H1 (cell line): Measurements from ENCODE around the gene MEIOSIN. TPM values are rescaled to one million over a fixed set of nuclear protein-coding genes. Genes with fewer than 3 reads are reported as not detected.
A peak's percentile ranks its signal among the peaks of the same experiment; 100 is the strongest.

Source experiments
- CTCF ChIA-PET: fragments of 300-600 bp; sonication (Branson Sonifier 250); formaldehyde crosslinking; loops from one replicate; lab custom pipeline; 2021; ENCODE audit not compliant: partially characterized antibody; lab: Charles Lee
- POLR2A ChIA-PET: fragments of 300-600 bp; sonication (Branson Sonifier 250); formaldehyde crosslinking; loops from one replicate; lab custom pipeline; 2021; ENCODE audit warnings: inconsistent platforms; ENCODE audit not compliant: partially characterized antibody; lab: Charles Lee
- DNase-seq, 2 experiments: peaks; one replicate each; pipeline versions ENCODE4 v3.0.0 to v3.0.0-alpha.2; 2010 to 2022; ENCODE audit warnings: low spot score in 2 of 2, low read depth in 1 of 2, mixed read lengths in 1 of 2
- FAIRE-seq: peaks from 2 replicates; lab custom pipeline; 2011; peaks lifted over from hg19 to GRCh38; lab: Jason Lieb, UNC
- H2AFZ ChIP-seq: 2 replicates; pipeline ENCODE4 v1.8.1; 2012; ENCODE audit warnings: low read length, inconsistent platforms
- H2AK5ac ChIP-seq: 2 replicates; pipeline ENCODE4 v1.6.1; 2013; ENCODE audit warnings: low read depth, low read length
- H2BK120ac ChIP-seq: replicated peaks from 2 replicates; pipeline ENCODE3; 2013; ENCODE audit warnings: low read depth, low read length, inconsistent platforms
- H2BK12ac ChIP-seq: 2 replicates; pipeline ENCODE4 v1.6.1; 2013; ENCODE audit warnings: low read depth, low read length
- H2BK15ac ChIP-seq: 2 replicates; pipeline ENCODE4 v1.6.1; 2013; ENCODE audit warnings: low read length
- H2BK20ac ChIP-seq: 2 replicates; pipeline ENCODE4 v1.6.1; 2013; ENCODE audit warnings: low read length
- H2BK5ac ChIP-seq: 2 replicates; pipeline ENCODE4 v1.6.1; 2013; ENCODE audit warnings: low read depth, low read length
- H3K14ac ChIP-seq: 2 replicates; pipeline ENCODE4 v1.6.1; 2013; ENCODE audit warnings: inconsistent platforms; ENCODE audit not compliant: insufficient read length
- H3K18ac ChIP-seq: 2 replicates; pipeline ENCODE4 v1.6.1; 2013; ENCODE audit warnings: low read length; ENCODE audit errors: extremely low read depth
- H3K23ac ChIP-seq: 2 replicates; pipeline ENCODE4 v1.6.1; 2013; ENCODE audit warnings: inconsistent platforms; ENCODE audit not compliant: insufficient read length
- H3K23me2 ChIP-seq: 2 replicates; pipeline ENCODE4 v1.6.1; 2013; ENCODE audit warnings: low read depth, low read length
- H3K27ac ChIP-seq: 2 replicates; pipeline ENCODE4 v1.6.1; 2011; ENCODE audit warnings: low read depth, low read length, inconsistent platforms
- H3K27me3 ChIP-seq, 4 experiments: replicated peaks in 1 of 4; 1 replicate in 1 of 4; 2 replicates in 3 of 4; pipeline versions ENCODE4 v1.6.1 to v1.8.1; 2011 to 2013; ENCODE audit warnings: low read length in 3 of 4, mild to moderate bottlenecking in 3 of 4, inconsistent platforms in 2 of 4, mixed read lengths in 2 of 4, moderate library complexity in 1 of 4; ENCODE audit not compliant: control insufficient read depth in 3 of 4, insufficient read depth in 3 of 4; ENCODE audit errors: extremely low read depth in 1 of 4
- H3K36me3 ChIP-seq, 4 experiments: 2 replicates each; pipeline versions ENCODE4 v1.6.1 to v1.8.1; 2011 to 2013; ENCODE audit warnings: mild to moderate bottlenecking in 4 of 4, low read length in 3 of 4, moderate library complexity in 2 of 4, control low read depth in 1 of 4, inconsistent platforms in 1 of 4; ENCODE audit not compliant: insufficient read depth in 4 of 4, control insufficient read depth in 2 of 4
- H3K4ac ChIP-seq: replicated peaks from 2 replicates; pipeline ENCODE3; 2013; ENCODE audit warnings: low read length, low read depth, mixed read lengths, inconsistent platforms; ENCODE audit not compliant: insufficient read length
- H3K4me1 ChIP-seq, 4 experiments: replicated peaks in 1 of 4; 1 replicate in 1 of 4; 2 replicates in 3 of 4; pipeline versions ENCODE4 v1.6.1 to v1.8.1; 2011 to 2013; ENCODE audit warnings: low read length in 3 of 4, inconsistent platforms in 2 of 4, mixed read lengths in 1 of 4; ENCODE audit not compliant: insufficient read depth in 4 of 4, control insufficient read depth in 3 of 4
- H3K4me2 ChIP-seq, 2 experiments: 2 replicates each; pipeline versions ENCODE4 v1.6.1 to v1.8.1; 2011 to 2013; ENCODE audit warnings: low read depth in 2 of 2, low read length in 2 of 2, control low read depth in 1 of 2, inconsistent platforms in 1 of 2, mild to moderate bottlenecking in 1 of 2; ENCODE audit not compliant: insufficient read depth in 1 of 2
- H3K4me3 ChIP-seq, 4 experiments: fragments of 200-600, 300-600 bp in 1 of 4; sonication (generic), shearing (Covaris generic), sonication (Bioruptor Twin) in 1 of 4; 2 replicates each; pipeline versions ENCODE4 v1.5.1 to v1.8.1; 2011 to 2016; ENCODE audit warnings: low read length in 4 of 4, low read depth in 3 of 4, control low read depth in 2 of 4, inconsistent platforms in 2 of 4, mild to moderate bottlenecking in 2 of 4, mixed read lengths in 1 of 4, moderate library complexity in 1 of 4; ENCODE audit not compliant: insufficient read depth in 2 of 4; ENCODE audit errors: extremely low read depth in 1 of 4
- H3K56ac ChIP-seq: replicated peaks from 2 replicates; pipeline ENCODE3; 2013; ENCODE audit warnings: low read depth, mild to moderate bottlenecking, mixed read lengths, low read length, inconsistent platforms; ENCODE audit not compliant: insufficient read length
- H3K79me1 ChIP-seq: 2 replicates; pipeline ENCODE4 v1.6.1; 2013; ENCODE audit warnings: low read depth, low read length, control low read depth
- H3K79me2 ChIP-seq, 2 experiments: 2 replicates each; pipeline versions ENCODE4 v1.6.1 to v1.8.1; 2012 to 2013; ENCODE audit warnings: low read length in 2 of 2, mild to moderate bottlenecking in 2 of 2, inconsistent platforms in 1 of 2; ENCODE audit not compliant: insufficient read depth in 2 of 2, control insufficient read depth in 1 of 2
- H3K9ac ChIP-seq, 4 experiments: replicated peaks in 1 of 4; 1 replicate in 1 of 4; 2 replicates in 3 of 4; pipeline versions ENCODE4 v1.6.1 to v1.8.1; 2011 to 2013; ENCODE audit warnings: low read depth in 3 of 4, low read length in 3 of 4, control low read depth in 2 of 4, mild to moderate bottlenecking in 2 of 4, moderate library complexity in 2 of 4, inconsistent platforms in 1 of 4; ENCODE audit errors: extremely low read depth in 1 of 4
- H3K9me3 ChIP-seq, 2 experiments: 2 replicates each; pipeline versions ENCODE4 v1.6.1 to v1.8.1; 2012 to 2013; ENCODE audit warnings: mild to moderate bottlenecking in 2 of 2, moderate library complexity in 2 of 2, control low read depth in 1 of 2, inconsistent platforms in 1 of 2, low read depth in 1 of 2, low read length in 1 of 2, mixed read lengths in 1 of 2; ENCODE audit not compliant: insufficient read depth in 2 of 2
- H4K20me1 ChIP-seq, 2 experiments: replicated peaks in 1 of 2; 2 replicates each; pipeline versions ENCODE3 to v1.8.1; 2011 to 2013; ENCODE audit warnings: inconsistent platforms in 2 of 2, low read length in 2 of 2, mild to moderate bottlenecking in 1 of 2; ENCODE audit not compliant: insufficient read depth in 2 of 2, control insufficient read depth in 1 of 2
- H4K5ac ChIP-seq: 2 replicates; pipeline ENCODE4 v1.6.1; 2013; ENCODE audit warnings: low read length, low read depth, mixed read lengths, inconsistent platforms; ENCODE audit not compliant: insufficient read length
- H4K8ac ChIP-seq: 2 replicates; pipeline ENCODE4 v1.8.0; 2013; ENCODE audit warnings: mild to moderate bottlenecking, moderate library complexity, low read length, inconsistent platforms; ENCODE audit not compliant: insufficient read depth; ENCODE audit errors: extremely low read depth
- H4K91ac ChIP-seq: replicated peaks from 2 replicates; pipeline ENCODE3; 2013; ENCODE audit warnings: low read length, mixed read lengths, inconsistent platforms; ENCODE audit not compliant: insufficient read length
- EGR1 ChIP-seq: IDR thresholded peaks from 2 replicates; pipeline ENCODE4 v1.6.1; 2011; ENCODE audit warnings: low read depth, low read length, borderline replicate concordance
- SP2 ChIP-seq: IDR thresholded peaks from 2 replicates; pipeline ENCODE4 v1.6.1; 2012; ENCODE audit warnings: mild to moderate bottlenecking, low read length, inconsistent platforms
- WGBS, 2 experiments: shearing (Covaris generic) in 1 of 2; methylation state at CpG; one replicate each; pipeline versions ENCODE4 v1.1.6 to v1.1.7; 2013 to 2015; ENCODE audit warnings: low lambda C conversion rate in 2 of 2, mixed read lengths in 2 of 2, inconsistent platforms in 1 of 2, low coverage in 1 of 2, missing lambda C conversion rate in 1 of 2; ENCODE audit not compliant: insufficient replicate concordance in 2 of 2, insufficient coverage in 1 of 2, insufficient read length in 1 of 2; ENCODE audit errors: extremely low coverage in 1 of 2, missing lambda C conversion rate in 1 of 2; 5-methylcytosine and 5-hydroxymethylcytosine counted together
- polyA plus RNA-seq, 7 experiments: library from polyadenylated mRNA; depleted of rRNA in 3 of 7; stranded (reverse) in 5 of 7; unstranded in 2 of 7; fragments of >200 nt in 5 of 7; fragments of 200-250 nt in 2 of 7; gene quantifications; 1 replicate in 5 of 7; 2 replicates in 1 of 7; 4 replicates in 1 of 7; pipeline versions ENCODE4 v1.2.1 to v1.2.3, GENCODE V29; 2011 to 2013; ENCODE audit warnings: missing spikeins in 2 of 7, mixed read lengths in 2 of 7
- total RNA-seq: library from RNA; stranded (reverse); fragmentation: NEBNext Ultra II Directional; extraction: Animal tissue kit (Norgen Biotek cat#: 25700); gene quantifications from 2 replicates; pipeline ENCODE4 v1.2.1, GENCODE V29; 2021

MEIOSIN gene
- total and polyA plus RNA-seq, 2 of the 8 experiments (the other 6 are each of a cell fraction or from before 2014, with no cell fraction given): 0.11 TPM; not detected in 1

- no peak overlapping the region for H3K18ac ChIP-seq
- H3K4ac ChIP-seq: no peak overlapping the region
- no peak overlapping the region for H3K56ac ChIP-seq
- H4K91ac ChIP-seq: no peak overlapping the region
- CTCF ChIA-PET: interaction anchor here (0.9 to 4.2 kb wide), 5 partner anchors 8 to 19 kb away, joined by 3 to 14 read pairs (median 4); no protein-coding TSS in a partner anchor
- H3K4me1 ChIP-seq: peaks cover 0 to 4% (median 3%) of the 10 kb centered on the region in 4 experiments; a peak in 5 of 7 replicates
- peaks cover 0 to 19% (median 11%) of the 10 kb centered on the region in 4 experiments; a peak in 6 of 8 replicates for H3K36me3 ChIP-seq
- H4K8ac ChIP-seq: peak overlapping the region; percentile 36; the same call in 1 of the 2 replicates
- DNase-seq (no peak), FAIRE-seq (no peak)
- POLR2A ChIA-PET: interaction anchor here (0.6 to 20.0 kb wide), 6 partner anchors 9 to 53 kb away, joined by 3 to 284 read pairs (median 4); partner anchors contain the start of genes QPCTL, SIX5 and SNRPD2
- no peaks in the 10 kb centered on the region for H3K9me3 ChIP-seq
- H3K9ac ChIP-seq: no peak overlapping the region
- H2BK20ac ChIP-seq: no peak overlapping the region
- H3K79me1 ChIP-seq: peaks cover 8% of the 10 kb centered on the region
- H3K27ac ChIP-seq: no peak overlapping the region
- no peaks in the 10 kb centered on the region for H3K27me3 ChIP-seq
- H2AFZ ChIP-seq: no peak overlapping the region
- no peak overlapping the region for H3K4me3 ChIP-seq
- no peak overlapping the region for H3K4me2 ChIP-seq
- no peak overlapping the region for H2BK120ac ChIP-seq
- peaks cover 5% of the 10 kb centered on the region in 2 experiments for H4K20me1 ChIP-seq
- WGBS, 2 experiments: 95% methylated on average over 21 of the region's 25 CpGs; no CpG with 5 or more reads in 1 of the 2 experiments
- no peak overlapping the region for H3K14ac ChIP-seq
- no peak overlapping the region for H2BK12ac ChIP-seq
- no peak overlapping the region for H2BK15ac ChIP-seq
- no peak overlapping the region for H2AK5ac ChIP-seq
- H3K79me2 ChIP-seq: peaks cover 8 to 35% of the 10 kb centered on the region in 2 experiments
- no peak overlapping the region for H2BK5ac ChIP-seq
- no peak overlapping the region for H4K5ac ChIP-seq
- peaks cover 8% of the 10 kb centered on the region for H3K23me2 ChIP-seq
- no peak overlapping the region for H3K23ac ChIP-seq
- 0 out of 2 replicates have a peak, but pooled peaks have one; percentile 27 for TF ChIP-seq EGR1
- no peak for TF ChIP-seq SP2
- TF ChIP-seq, all 59 proteins: peak for 1
These were observed 20.6 kb upstream of the MEIOSIN start for GRCh38 chr19:45712699-45713067.
